ENCODE results near the gene CERS3.

The CERS3 gene

GRCh38 chr15:100429116-100429728 is 99.5 kb downstream of the CERS3 start:
- Histone ChIP-seq H3K27ac (replicated peaks) (no peak overlapping the region), H3K4me3 (replicated peaks; ENCODE audit: insufficient read depth, low read length) (no peak overlapping the region), H3K27me3 (ENCODE audit: insufficient read depth, poor library complexity, severe bottlenecking) (no peaks in the 10 kb centered on the region)
- TF ChIP-seq SPI1 (IDR thresholded peaks at IDR 0.05; ENCODE audit: borderline replicate concordance, low read depth) (no peak), GABPA (IDR thresholded peaks at IDR 0.05; ENCODE audit: low read depth) (no peak), CTCF (IDR thresholded peaks at IDR 0.05; ENCODE audit: insufficient read depth, low read length) (no peak), POLR2AphosphoS5 (IDR thresholded peaks at IDR 0.05; ENCODE audit: low read depth) (no peak)
- TF ChIP-seq, protein P1, sequence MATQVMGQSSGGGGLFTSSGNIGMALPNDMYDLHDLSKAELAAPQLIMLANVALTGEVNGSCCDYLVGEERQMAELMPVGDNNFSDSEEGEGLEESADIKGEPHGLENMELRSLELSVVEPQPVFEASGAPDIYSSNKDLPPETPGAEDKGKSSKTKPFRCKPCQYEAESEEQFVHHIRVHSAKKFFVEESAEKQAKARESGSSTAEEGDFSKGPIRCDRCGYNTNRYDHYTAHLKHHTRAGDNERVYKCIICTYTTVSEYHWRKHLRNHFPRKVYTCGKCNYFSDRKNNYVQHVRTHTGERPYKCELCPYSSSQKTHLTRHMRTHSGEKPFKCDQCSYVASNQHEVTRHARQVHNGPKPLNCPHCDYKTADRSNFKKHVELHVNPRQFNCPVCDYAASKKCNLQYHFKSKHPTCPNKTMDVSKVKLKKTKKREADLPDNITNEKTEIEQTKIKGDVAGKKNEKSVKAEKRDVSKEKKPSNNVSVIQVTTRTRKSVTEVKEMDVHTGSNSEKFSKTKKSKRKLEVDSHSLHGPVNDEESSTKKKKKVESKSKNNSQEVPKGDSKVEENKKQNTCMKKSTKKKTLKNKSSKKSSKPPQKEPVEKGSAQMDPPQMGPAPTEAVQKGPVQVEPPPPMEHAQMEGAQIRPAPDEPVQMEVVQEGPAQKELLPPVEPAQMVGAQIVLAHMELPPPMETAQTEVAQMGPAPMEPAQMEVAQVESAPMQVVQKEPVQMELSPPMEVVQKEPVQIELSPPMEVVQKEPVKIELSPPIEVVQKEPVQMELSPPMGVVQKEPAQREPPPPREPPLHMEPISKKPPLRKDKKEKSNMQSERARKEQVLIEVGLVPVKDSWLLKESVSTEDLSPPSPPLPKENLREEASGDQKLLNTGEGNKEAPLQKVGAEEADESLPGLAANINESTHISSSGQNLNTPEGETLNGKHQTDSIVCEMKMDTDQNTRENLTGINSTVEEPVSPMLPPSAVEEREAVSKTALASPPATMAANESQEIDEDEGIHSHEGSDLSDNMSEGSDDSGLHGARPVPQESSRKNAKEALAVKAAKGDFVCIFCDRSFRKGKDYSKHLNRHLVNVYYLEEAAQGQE (IDR thresholded peaks at IDR 0.05; ENCODE audit: insufficient replicate concordance, low read depth): no peak
- DNase-seq (ENCODE audit: low read depth in 1 of 2, low spot score in 1 of 2): no peak

DNA sequence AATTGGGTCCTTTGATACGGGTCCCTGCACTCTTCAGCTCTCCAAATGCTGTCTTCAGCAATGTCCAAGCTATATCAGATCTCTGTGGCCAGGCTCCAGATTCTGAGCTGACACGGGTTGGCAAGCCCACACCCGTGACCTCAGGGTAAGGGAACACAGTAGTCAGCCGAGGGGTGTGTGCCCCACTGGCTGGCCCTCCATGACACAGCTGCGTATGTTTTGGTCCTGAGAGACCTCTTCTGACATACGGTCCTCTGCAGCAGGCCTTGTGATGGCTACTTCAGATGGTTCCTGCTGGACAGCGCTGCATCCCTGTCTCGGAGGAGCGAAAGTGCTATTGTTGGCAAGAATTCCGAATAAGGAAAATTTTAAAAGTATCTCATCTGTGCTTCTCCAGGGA is 101.8 kb downstream of the CERS3 start:
- Histone ChIP-seq H3K27ac (replicated peaks) (no peak overlapping the region), H3K4me3 (replicated peaks; ENCODE audit: insufficient read depth, low read length) (no peak overlapping the region), H3K27me3 (ENCODE audit: insufficient read depth, poor library complexity, severe bottlenecking) (no peaks in the 10 kb centered on the region)
- TF ChIP-seq, protein P1 (IDR thresholded peaks at IDR 0.05; ENCODE audit: insufficient replicate concordance, low read depth): no peak
- TF ChIP-seq CTCF (IDR thresholded peaks at IDR 0.05; ENCODE audit: insufficient read depth, low read length): no peak
- TF ChIP-seq POLR2AphosphoS5 (IDR thresholded peaks at IDR 0.05; ENCODE audit: low read depth): no peak
- TF ChIP-seq GABPA (IDR thresholded peaks at IDR 0.05; ENCODE audit: low read depth): no peak
- TF ChIP-seq SPI1 (IDR thresholded peaks at IDR 0.05; ENCODE audit: borderline replicate concordance, low read depth): no peak
- no peak for DNase-seq (ENCODE audit: low read depth in 1 of 2, low spot score in 1 of 2)

GRCh38 chr15:100405179-100405578 is 123.6 kb downstream of the CERS3 start:
- H3K27me3 ChIP-seq (ENCODE audit: insufficient read depth, poor library complexity, severe bottlenecking): no peaks in the 10 kb centered on the region
- no peak overlapping the region for H3K4me3 ChIP-seq (replicated peaks; ENCODE audit: insufficient read depth, low read length)
- DNase-seq (ENCODE audit: low read depth in 1 of 2, low spot score in 1 of 2): no peak
- TF ChIP-seq CTCF (IDR thresholded peaks at IDR 0.05; ENCODE audit: insufficient read depth, low read length) (no peak), POLR2AphosphoS5 (IDR thresholded peaks at IDR 0.05; ENCODE audit: low read depth) (no peak), GABPA (IDR thresholded peaks at IDR 0.05; ENCODE audit: low read depth) (no peak), SPI1 (IDR thresholded peaks at IDR 0.05; ENCODE audit: borderline replicate concordance, low read depth) (no peak)
- TF ChIP-seq, protein P1 (IDR thresholded peaks at IDR 0.05; ENCODE audit: insufficient replicate concordance, low read depth): no peak
- no peak overlapping the region for H3K27ac ChIP-seq (replicated peaks)

Data from HL-60 (cell line).